HepG2 (cell line): ENCODE results near the gene EEFSEC. TPM values are rescaled to one million over a fixed set of nuclear protein-coding genes. Genes with fewer than 3 reads are reported as not detected.

Experiments used
- ATAC-seq: fragments of 200-7000 bp; cut with Tn5 transposase; 3 replicates; pipeline ENCODE4 v1.9.1; 2020; ENCODE audit warnings: mild to moderate bottlenecking, moderate library complexity
- BruUV-seq: library from RNA; stranded (reverse); fragments of 400-500 nt; replicated peaks from 2 replicates; lab custom pipeline; 2021; lab: Mats Ljungman, UMichigan
- CTCF ChIA-PET: fragments of 300-600 bp; formaldehyde crosslinking; extraction: SDS; loops from one replicate; lab custom pipeline; 2021; ENCODE audit warnings: low total read pairs, inconsistent platforms, low intra/inter-chr PET ratio; lab: Yijun Ruan, JAX
- POLR2A ChIA-PET: fragments of 350-600 bp; sonication (Branson Sonifier 250); formaldehyde crosslinking; loops from one replicate; lab custom pipeline; 2020; ENCODE audit warnings: antibody characterized with exemption, inconsistent platforms; lab: Yijun Ruan, JAX
- DNase-seq: peaks from one replicate; pipeline ENCODE4 v3.0.0-alpha.2; 2015; ENCODE audit warnings: low spot score
- FAIRE-seq: peaks from 3 replicates; lab custom pipeline; 2011; peaks lifted over from hg19 to GRCh38; lab: Jason Lieb, UNC
- H2AFZ ChIP-seq: one replicate; pipeline ENCODE4 v1.6.1; 2011; ENCODE audit warnings: low read length, inconsistent platforms
- H3K27ac ChIP-seq: fragments of 300-600 bp; 3 replicates; pipeline ENCODE4 v1.8.0; 2011; ENCODE audit warnings: mixed run types, mild to moderate bottlenecking, mixed read lengths, low read length, inconsistent platforms; ENCODE audit not compliant: insufficient read depth; ENCODE audit errors: extremely low read length
- H3K27me3 ChIP-seq, 2 experiments: fragments of 200-600 bp in 1 of 2; 2 replicates in 1 of 2; 3 replicates in 1 of 2; pipeline versions ENCODE4 v1.6.0 to v1.8.0; 2011; ENCODE audit warnings: low read length in 2 of 2, mild to moderate bottlenecking in 2 of 2, moderate library complexity in 2 of 2, inconsistent platforms in 1 of 2; ENCODE audit not compliant: insufficient read depth in 2 of 2, control insufficient read depth in 1 of 2
- H3K36me3 ChIP-seq, 2 experiments: fragments of 200-600 bp in 1 of 2; replicated peaks in 1 of 2; 2 replicates in 1 of 2; 3 replicates in 1 of 2; pipeline versions ENCODE4 v1.5.1 to v1.8.0; 2011; ENCODE audit warnings: low read length in 2 of 2, inconsistent platforms in 1 of 2; ENCODE audit not compliant: insufficient read depth in 2 of 2, control insufficient read depth in 1 of 2
- H3K4me1 ChIP-seq: 2 replicates; pipeline ENCODE4 v1.5.1; 2012; ENCODE audit warnings: low read length, inconsistent platforms; ENCODE audit not compliant: insufficient read depth
- H3K4me2 ChIP-seq: 2 replicates; pipeline ENCODE4 v1.6.0; 2011; ENCODE audit warnings: low read depth, low read length, inconsistent platforms
- H3K4me3 ChIP-seq, 3 experiments: fragments of 200-600 bp in 1 of 3; sonication (generic), shearing (Covaris generic) in 1 of 3; replicated peaks in 1 of 3; 2 replicates each; pipeline ENCODE4 v1.5.1; 2011 to 2016; ENCODE audit warnings: low read length in 3 of 3, inconsistent platforms in 2 of 3, low read depth in 2 of 3, mild to moderate bottlenecking in 2 of 3, control low read depth in 1 of 3, mixed read lengths in 1 of 3; ENCODE audit not compliant: insufficient read depth in 1 of 3
- H3K79me2 ChIP-seq: one replicate; pipeline ENCODE4 v1.6.1; 2011; ENCODE audit warnings: low read length, inconsistent platforms; ENCODE audit not compliant: insufficient read depth
- H3K9ac ChIP-seq: 2 replicates; pipeline ENCODE4 v1.6.0; 2011; ENCODE audit warnings: mild to moderate bottlenecking, low read depth, low read length, inconsistent platforms; ENCODE audit not compliant: insufficient read depth
- H3K9me3 ChIP-seq: 2 replicates; pipeline ENCODE4 v1.5.1; 2012; ENCODE audit warnings: mild to moderate bottlenecking, low read length
- H4K20me1 ChIP-seq: 2 replicates; pipeline ENCODE4 v1.6.0; 2011; ENCODE audit warnings: inconsistent platforms, mild to moderate bottlenecking, low read length, moderate library complexity; ENCODE audit not compliant: insufficient read depth
- CENPX ChIP-seq: sonication (generic); formaldehyde crosslinking; IDR thresholded peaks from 2 replicates; pipeline ENCODE4 v1.9.0; 2021; ENCODE audit warnings: mild to moderate bottlenecking, missing genetic modification reagents, moderate library complexity
- CREB1 ChIP-seq, 2 experiments: fragments of 450-650 bp in 1 of 2; IDR thresholded peaks; 2 replicates each; pipeline ENCODE4 v1.6.1; 2016 to 2017; ENCODE audit warnings: control low read depth in 1 of 2, mild to moderate bottlenecking in 1 of 2, missing compliant biosample characterization in 1 of 2, missing genetic modification characterization in 1 of 2
- GPN1 ChIP-seq: sonication (generic); formaldehyde crosslinking; IDR thresholded peaks from 2 replicates; pipeline ENCODE4 v1.5.1; 2020; ENCODE audit warnings: missing genetic modification reagents, borderline replicate concordance
- JUNB ChIP-seq: sonication (generic); formaldehyde crosslinking; IDR thresholded peaks from 2 replicates; pipeline ENCODE4 v1.8.0; 2022; ENCODE audit warnings: missing genetic modification reagents, mild to moderate bottlenecking, borderline replicate concordance
- KLF12 ChIP-seq: sonication (generic); formaldehyde crosslinking; IDR thresholded peaks from 2 replicates; pipeline ENCODE4 v1.4.0; 2020; ENCODE audit warnings: missing genetic modification reagents, borderline replicate concordance
- MZF1 ChIP-seq: sonication (generic); formaldehyde crosslinking; IDR thresholded peaks from 2 replicates; pipeline ENCODE4 v1.8.1; 2023; ENCODE audit warnings: mild to moderate bottlenecking, missing genetic modification reagents, borderline replicate concordance
- NFRKB ChIP-seq: fragments of 450-650 bp; IDR thresholded peaks from 2 replicates; pipeline ENCODE4 v1.6.1; 2017
- SKI ChIP-seq: fragments of 450-650 bp; IDR thresholded peaks from one replicate; pipeline ENCODE4 v1.6.1; 2018; ENCODE audit warnings: mild to moderate bottlenecking; ENCODE audit not compliant: partially characterized antibody
- SRSF4 ChIP-seq: fragments of 200-400 bp; formaldehyde crosslinking; IDR thresholded peaks from one replicate; pipeline ENCODE4 v1.6.1; 2018; ENCODE audit warnings: mild to moderate bottlenecking, low read depth, low read length, moderate library complexity; ENCODE audit not compliant: poor library complexity, severe bottlenecking
- ZFP36 ChIP-seq: fragments of 150-350 bp; IDR thresholded peaks from 2 replicates; pipeline ENCODE4 v1.6.1; 2018; ENCODE audit warnings: borderline replicate concordance, low read length, low read depth; ENCODE audit not compliant: partially characterized antibody
- ZFP36L2 ChIP-seq: sonication (generic); formaldehyde crosslinking; IDR thresholded peaks from 2 replicates; pipeline ENCODE4 v1.4.0; 2020; ENCODE audit warnings: missing genetic modification reagents
- ZNF367 ChIP-seq: sonication (generic); formaldehyde crosslinking; IDR thresholded peaks from 2 replicates; pipeline ENCODE4 v1.4.0; 2020; ENCODE audit warnings: missing genetic modification reagents, borderline replicate concordance
- ZNF530 ChIP-seq: sonication (generic); formaldehyde crosslinking; IDR thresholded peaks from 2 replicates; pipeline ENCODE4 v1.5.0; 2020; ENCODE audit warnings: low read depth, mild to moderate bottlenecking, missing genetic modification reagents
- ZNF883 ChIP-seq: sonication (generic); formaldehyde crosslinking; IDR thresholded peaks from 2 replicates; pipeline ENCODE4 v1.5.1; 2020; ENCODE audit warnings: mild to moderate bottlenecking, missing genetic modification reagents; ENCODE audit errors: not compliant biosample characterization
- WGBS: methylation state at CpG from one replicate; pipeline ENCODE4 v1.1.6; 2017; ENCODE audit warnings: low lambda C conversion rate; 5-methylcytosine and 5-hydroxymethylcytosine counted together
- in situ Hi-C: cut with HindIII; loops from 2 replicates; pipeline ENCODE4 v1.10.0; 2017; ENCODE audit warnings: low pct_unique_long_range_greater_than_20kb; ENCODE audit not compliant: extremely low pct_ligation_motif_present
- intact Hi-C: fragments of 100-400 bp; cut with micrococcal nuclease; formaldehyde crosslinking; loops from one replicate; pipeline ENCODE4 v1.10.0; 2022; ENCODE audit not compliant: unreplicated experiment
- polyA plus RNA-seq, 8 experiments: library from polyadenylated mRNA; depleted of rRNA in 3 of 8; stranded (reverse) in 7 of 8; unstranded in 1 of 8; fragments of >200 nt; fragmentation: Illumina TruSeq in 4 of 8; extraction: Trizol in 4 of 8; gene quantifications; 2 replicates each; pipeline versions ENCODE4 v1.2.1 to v1.2.3, GENCODE V29; 2011 to 2016; ENCODE audit warnings: low read depth in 4 of 8, missing spikeins in 1 of 8, mixed read lengths in 1 of 8; ENCODE audit not compliant: insufficient read depth in 1 of 8
- total RNA-seq, 5 experiments: library from RNA; depleted of rRNA; stranded (reverse); fragments of >200 nt; fragmentation: Illumina TruSeq; extraction: Trizol; gene quantifications; 2 replicates each; pipeline ENCODE4 v1.2.3, GENCODE V29; 2016; ENCODE audit warnings: low read depth in 1 of 5
- TF ChIP-seq, protein P1 (sequence below): sonication (generic); formaldehyde crosslinking; IDR thresholded peaks from 2 replicates; pipeline ENCODE4 v1.5.1; 2020; ENCODE audit warnings: missing genetic modification reagents, mild to moderate bottlenecking, borderline replicate concordance
- TF ChIP-seq, protein P2 (sequence below): sonication (generic); formaldehyde crosslinking; IDR thresholded peaks from 2 replicates; pipeline ENCODE4 v1.8.0; 2022; ENCODE audit warnings: missing genetic modification reagents, mild to moderate bottlenecking, moderate library complexity, borderline replicate concordance
- TF ChIP-seq, protein P3 (sequence below): sonication (generic); formaldehyde crosslinking; IDR thresholded peaks from 2 replicates; pipeline ENCODE4 v1.4.0; 2020; ENCODE audit warnings: missing genetic modification reagents

EEFSEC gene
- total and polyA plus RNA-seq, 2 of the 13 experiments (the other 11 are each of a cell fraction or from before 2014, with no cell fraction given) = 6.4 to 24.2 TPM

DNA sequence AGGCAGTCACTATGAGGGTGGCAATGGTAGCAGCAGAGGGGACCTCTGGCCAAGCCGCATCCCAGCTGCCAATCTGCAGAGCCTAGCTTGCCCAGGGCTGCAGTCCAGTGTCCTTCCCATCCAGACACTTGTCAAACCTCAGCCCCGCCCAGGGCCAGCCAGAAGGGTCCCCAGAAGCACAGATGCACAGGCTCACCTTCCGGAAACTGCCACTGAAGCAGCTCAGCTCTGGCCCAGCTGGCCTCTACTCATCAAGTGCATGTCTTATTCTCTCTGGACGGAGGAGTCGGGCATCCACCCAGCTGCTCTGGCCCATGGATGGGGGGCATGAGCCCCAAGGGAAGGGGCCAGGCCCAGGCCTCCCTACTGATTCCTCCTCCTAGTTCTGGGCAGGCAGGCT is 244.2 kb downstream of the EEFSEC start:
- Histone ChIP-seq H3K9ac (no peak overlapping the region), H3K79me2 (no peaks in the 10 kb centered on the region), H3K4me3 (no peak overlapping the region), H3K27me3 (no peaks in the 10 kb centered on the region), H3K36me3 (peaks cover 0 to 2% of the 10 kb centered on the region in 2 experiments; a peak in 2 of 5 replicates), H4K20me1 (no peaks in the 10 kb centered on the region), H3K9me3 (no peaks in the 10 kb centered on the region), H3K27ac (no peak overlapping the region), H2AFZ (no peak overlapping the region), H3K4me1 (peaks cover 11% of the 10 kb centered on the region), H3K4me2 (no peak overlapping the region)
- no peak for DNase-seq
- no peak for ATAC-seq
- ChIA-PET CTCF (no interaction called here), POLR2A (no interaction called here)
- intact Hi-C loops = no loop called here
- BruUV-seq = no TSS peak
- FAIRE-seq = no peak
- in situ Hi-C loops = no loop called here
- WGBS = 100% methylated on average over 1 of the region's 5 CpGs
- TF ChIP-seq JUNB (CRISPR knock-in tag) = no peak
- no peak for TF ChIP-seq NFRKB
- TF ChIP-seq, protein P1, sequence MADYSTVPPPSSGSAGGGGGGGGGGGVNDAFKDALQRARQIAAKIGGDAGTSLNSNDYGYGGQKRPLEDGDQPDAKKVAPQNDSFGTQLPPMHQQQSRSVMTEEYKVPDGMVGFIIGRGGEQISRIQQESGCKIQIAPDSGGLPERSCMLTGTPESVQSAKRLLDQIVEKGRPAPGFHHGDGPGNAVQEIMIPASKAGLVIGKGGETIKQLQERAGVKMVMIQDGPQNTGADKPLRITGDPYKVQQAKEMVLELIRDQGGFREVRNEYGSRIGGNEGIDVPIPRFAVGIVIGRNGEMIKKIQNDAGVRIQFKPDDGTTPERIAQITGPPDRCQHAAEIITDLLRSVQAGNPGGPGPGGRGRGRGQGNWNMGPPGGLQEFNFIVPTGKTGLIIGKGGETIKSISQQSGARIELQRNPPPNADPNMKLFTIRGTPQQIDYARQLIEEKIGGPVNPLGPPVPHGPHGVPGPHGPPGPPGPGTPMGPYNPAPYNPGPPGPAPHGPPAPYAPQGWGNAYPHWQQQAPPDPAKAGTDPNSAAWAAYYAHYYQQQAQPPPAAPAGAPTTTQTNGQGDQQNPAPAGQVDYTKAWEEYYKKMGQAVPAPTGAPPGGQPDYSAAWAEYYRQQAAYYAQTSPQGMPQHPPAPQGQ (CRISPR knock-in tag) = no peak
- no peak for TF ChIP-seq ZNF530 (CRISPR knock-in tag)
- no peak for TF ChIP-seq ZFP36
- TF ChIP-seq ZNF883 (CRISPR knock-in tag) = no peak
- TF ChIP-seq SRSF4 = no peak
- no peak for TF ChIP-seq GPN1 (CRISPR knock-in tag)
- TF ChIP-seq, protein P2, sequence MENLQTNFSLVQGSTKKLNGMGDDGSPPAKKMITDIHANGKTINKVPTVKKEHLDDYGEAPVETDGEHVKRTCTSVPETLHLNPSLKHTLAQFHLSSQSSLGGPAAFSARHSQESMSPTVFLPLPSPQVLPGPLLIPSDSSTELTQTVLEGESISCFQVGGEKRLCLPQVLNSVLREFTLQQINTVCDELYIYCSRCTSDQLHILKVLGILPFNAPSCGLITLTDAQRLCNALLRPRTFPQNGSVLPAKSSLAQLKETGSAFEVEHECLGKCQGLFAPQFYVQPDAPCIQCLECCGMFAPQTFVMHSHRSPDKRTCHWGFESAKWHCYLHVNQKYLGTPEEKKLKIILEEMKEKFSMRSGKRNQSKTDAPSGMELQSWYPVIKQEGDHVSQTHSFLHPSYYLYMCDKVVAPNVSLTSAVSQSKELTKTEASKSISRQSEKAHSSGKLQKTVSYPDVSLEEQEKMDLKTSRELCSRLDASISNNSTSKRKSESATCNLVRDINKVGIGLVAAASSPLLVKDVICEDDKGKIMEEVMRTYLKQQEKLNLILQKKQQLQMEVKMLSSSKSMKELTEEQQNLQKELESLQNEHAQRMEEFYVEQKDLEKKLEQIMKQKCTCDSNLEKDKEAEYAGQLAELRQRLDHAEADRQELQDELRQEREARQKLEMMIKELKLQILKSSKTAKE (CRISPR knock-in tag) = no peak
- TF ChIP-seq ZNF367 = no peak
- TF ChIP-seq, protein P3, sequence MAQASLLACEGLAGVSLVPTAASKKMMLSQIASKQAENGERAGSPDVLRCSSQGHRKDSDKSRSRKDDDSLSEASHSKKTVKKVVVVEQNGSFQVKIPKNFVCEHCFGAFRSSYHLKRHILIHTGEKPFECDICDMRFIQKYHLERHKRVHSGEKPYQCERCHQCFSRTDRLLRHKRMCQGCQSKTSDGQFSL (CRISPR knock-in tag) = no peak
- no peak for TF ChIP-seq ZFP36L2 (CRISPR knock-in tag)
- no peak for TF ChIP-seq CENPX (CRISPR knock-in tag)
- no peak for TF ChIP-seq MZF1 (CRISPR knock-in tag)
- TF ChIP-seq CREB1 (IDR thresholded peaks at IDR 0.05) = no peak
- no peak for TF ChIP-seq CREB1 (CRISPR knock-in tag; IDR thresholded peaks at IDR 0.05)
- TF ChIP-seq KLF12 (CRISPR knock-in tag) = no peak
- no peak for TF ChIP-seq SKI
